ENCODE measurements around the gene ALG12.
A peak's percentile ranks its signal among the peaks of the same experiment; 100 is the strongest.

The ALG12 gene

DNA sequence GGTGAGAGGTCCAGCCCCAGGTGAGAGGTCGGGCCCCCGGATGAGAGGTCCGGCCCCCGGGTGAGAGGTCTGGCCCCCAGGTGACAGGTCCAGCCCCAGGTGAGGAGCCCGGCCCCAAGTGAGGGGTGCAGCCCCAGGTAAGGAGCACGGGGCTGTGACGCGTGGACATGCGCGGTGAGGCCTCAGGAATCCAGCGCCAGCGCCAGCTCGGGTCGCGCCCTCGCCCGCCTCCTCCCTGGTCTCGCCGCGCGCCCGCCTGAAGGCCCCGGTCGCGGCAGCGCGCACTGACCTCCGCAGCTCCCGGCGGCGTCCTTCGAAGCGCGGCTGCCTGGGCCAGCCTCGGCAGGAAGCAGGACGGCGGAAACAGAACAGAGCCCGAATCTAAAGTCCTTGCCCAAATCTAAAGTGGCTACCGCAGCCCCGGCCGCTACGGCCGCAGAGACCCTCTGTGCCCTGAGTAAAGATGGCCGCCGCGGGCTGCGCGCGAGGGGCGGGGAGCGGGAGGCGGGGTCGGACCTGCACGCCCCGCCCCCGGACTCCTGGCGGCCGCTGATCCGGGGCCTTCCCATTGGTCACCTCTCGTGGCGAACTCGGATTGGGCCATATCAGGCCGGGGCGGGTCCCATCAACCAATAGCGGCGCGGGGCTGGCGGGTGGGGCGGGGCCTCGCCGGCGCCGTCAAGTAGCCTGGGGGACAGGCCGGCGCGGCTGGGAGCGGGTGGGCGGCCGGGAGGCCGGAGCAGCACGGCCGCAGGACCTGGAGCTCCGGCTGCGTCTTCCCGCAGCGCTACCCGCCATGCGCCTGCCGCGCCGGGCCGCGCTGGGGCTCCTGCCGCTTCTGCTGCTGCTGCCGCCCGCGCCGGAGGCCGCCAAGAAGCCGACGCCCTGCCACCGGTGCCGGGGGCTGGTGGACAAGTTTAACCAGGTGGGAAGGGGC is at the start of gene ALG12, which contains the start of gene CRELD2:
Gene ALG12, minus strand, starts transcription at position 465 of the 937 bp plus-strand sequence. CDS start 4,673 bp downstream, outside the sequence.
Gene CRELD2, plus strand, starts transcription at position 661 of the 937 bp plus-strand sequence. Its CDS starts 136 bp downstream, at position 797.
- DNase-seq = peak; percentile 96

DNA sequence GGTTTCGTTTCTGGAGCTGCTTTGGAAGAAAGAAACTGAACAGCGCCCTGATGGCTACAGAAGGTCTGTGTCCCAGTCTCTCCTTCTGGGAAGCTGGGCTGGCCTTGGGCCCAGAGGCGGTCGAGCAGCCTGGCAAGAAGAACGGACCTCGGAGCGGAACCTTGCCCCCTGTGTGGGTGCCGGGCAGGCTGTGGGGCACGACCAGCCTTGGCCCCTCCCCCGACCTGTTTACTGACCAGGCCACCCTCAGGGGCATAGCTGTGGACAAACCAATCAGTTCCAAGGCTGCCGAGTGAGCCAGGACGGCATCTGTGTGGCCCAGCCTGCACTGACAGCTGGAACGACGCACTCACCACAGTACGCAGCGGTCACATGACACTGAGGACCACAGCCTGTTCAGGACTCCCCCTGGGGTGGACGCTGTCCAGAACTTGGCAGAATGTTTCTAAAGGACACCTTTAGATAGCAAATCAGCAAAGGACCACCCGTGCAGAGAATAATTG is 49.5 kb upstream of the ALG12 start:
- DNase-seq = no peak

DNA sequence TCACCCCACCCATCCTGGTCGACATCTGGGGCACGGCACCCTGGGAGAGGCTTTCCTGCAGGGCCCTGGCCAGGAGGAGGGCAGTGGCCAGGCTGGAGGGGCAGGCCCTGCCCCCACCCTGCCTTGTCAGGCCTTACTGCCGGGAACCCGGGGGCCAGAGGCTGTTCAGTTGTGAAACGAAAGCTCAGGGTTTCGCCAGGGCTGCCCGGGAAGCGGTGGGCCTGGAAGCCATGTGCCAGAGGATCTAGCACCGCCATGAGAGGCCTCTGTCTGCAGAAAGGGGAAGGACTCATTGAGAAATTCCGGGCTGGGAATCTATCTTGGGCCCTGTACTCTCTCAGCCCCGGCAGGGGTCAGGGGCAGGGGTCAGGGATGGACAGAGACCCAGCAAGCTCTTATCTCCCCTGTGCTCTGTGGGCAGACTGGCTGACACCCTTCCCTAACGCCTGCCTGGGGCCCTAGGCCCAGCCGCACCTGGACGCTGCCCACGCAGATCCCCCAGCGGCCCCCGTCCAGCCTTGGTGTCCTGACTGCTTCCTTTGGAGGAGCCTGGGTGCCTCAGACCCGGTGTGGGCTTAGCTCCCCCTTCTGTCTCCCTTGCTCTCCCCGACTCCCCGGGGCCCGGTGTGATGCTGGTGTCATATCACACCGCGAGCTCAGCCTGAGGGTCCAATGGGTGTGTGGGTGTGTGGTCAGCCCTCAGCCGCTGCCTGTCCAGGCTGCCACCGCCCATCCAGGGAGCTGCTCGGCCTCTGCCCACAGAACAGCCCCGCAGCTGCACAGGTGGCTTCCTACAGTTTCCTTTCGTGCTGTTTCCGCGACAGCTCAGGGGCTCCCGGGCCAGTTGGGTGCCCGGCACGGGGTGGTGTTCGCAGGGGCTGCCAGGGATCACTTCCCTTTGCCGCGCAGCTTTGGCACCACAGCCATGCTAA is 48.8 kb upstream of the ALG12 start:
- DNase-seq = peak; percentile 64

DNA sequence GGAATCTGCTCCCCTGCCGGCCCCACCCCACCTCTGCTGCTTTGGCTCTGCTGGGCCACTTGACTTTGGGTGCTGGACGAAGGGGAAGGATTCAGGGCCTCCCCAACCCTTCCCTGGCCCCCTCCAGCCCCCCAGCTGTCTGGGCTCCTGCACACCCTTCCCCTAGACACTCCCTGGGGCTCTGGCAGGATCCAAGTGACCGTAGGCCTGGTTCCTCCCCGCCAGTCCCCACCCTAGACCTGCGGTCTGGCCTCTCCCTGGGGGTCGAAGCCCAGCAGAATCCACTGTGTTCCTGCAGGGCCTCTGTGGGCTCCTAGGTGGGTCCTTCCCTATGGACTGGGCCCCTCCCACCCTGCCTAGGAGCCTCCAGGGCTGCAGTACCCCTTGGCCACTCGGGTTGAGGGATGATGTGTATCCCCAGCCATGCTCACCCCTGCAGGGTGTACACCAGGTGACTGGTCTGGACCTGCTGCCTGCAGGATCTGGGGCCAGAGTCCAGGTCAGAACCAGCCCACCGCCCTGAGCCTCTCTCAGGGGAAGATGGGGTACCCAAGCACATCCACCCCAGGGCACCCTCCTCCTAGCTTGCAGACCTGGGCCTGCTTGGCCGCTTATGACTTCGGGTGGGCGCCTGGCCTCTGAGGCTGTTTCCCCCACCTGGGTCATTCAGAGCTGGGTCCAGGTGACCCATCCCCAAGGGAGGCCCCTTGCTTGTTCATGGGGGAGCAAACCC is 48.0 kb upstream of the ALG12 start:
- no peak for DNase-seq

DNA sequence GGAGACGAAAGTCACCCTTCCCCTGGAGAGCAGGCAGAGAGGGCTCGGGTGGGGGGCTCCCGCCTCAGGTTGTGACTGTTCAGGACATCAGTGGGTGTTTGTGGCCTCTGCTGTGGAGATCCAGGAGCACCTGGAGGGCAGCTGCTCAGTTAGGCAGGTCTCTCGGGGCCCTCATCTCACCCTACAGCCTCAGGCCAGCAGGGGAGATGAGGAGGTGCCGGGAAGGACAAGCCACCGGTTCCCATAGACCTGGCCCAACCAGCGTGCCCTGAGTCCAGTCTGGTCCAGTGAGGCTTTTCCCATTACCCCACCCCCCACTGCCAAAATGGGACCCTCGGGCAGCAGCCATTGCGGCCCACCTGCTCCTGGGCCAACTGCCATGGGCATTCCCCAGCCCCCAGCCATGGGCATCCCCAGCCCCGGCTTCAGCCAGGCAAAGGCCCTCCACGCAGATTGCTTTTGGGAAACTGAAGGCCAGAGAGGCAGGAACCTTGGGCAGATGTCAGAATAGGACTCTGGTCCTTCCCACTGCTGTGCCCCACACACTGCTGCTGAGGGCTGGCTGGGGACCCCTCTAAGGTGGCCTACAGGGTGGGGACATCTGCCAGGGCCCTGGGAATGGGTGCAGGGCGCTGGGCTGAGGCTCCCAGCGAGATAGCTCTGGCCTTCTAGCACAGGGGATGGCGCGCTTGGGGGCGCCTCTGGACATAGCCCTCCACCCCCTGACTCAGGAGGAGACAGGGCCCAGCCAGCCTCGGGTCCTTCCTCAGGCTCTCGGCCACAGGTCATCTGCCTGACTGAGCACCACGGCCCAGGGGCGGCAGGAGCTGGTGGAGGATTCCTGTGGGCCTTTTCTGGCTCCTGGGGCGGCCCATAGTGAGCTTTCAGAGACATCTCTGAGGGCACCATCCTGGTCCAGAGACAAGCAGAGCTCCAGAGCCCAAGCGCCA is 47.1 kb upstream of the ALG12 start:
- no peak for DNase-seq

- no peak for DNase-seq
Measured at GRCh38 chr22:49964136-49965090, 46.2 kb upstream of the ALG12 start.

GRCh38 chr22:49963647-49964026 is 45.4 kb upstream of the ALG12 start:
- DNase-seq = no peak

DNA sequence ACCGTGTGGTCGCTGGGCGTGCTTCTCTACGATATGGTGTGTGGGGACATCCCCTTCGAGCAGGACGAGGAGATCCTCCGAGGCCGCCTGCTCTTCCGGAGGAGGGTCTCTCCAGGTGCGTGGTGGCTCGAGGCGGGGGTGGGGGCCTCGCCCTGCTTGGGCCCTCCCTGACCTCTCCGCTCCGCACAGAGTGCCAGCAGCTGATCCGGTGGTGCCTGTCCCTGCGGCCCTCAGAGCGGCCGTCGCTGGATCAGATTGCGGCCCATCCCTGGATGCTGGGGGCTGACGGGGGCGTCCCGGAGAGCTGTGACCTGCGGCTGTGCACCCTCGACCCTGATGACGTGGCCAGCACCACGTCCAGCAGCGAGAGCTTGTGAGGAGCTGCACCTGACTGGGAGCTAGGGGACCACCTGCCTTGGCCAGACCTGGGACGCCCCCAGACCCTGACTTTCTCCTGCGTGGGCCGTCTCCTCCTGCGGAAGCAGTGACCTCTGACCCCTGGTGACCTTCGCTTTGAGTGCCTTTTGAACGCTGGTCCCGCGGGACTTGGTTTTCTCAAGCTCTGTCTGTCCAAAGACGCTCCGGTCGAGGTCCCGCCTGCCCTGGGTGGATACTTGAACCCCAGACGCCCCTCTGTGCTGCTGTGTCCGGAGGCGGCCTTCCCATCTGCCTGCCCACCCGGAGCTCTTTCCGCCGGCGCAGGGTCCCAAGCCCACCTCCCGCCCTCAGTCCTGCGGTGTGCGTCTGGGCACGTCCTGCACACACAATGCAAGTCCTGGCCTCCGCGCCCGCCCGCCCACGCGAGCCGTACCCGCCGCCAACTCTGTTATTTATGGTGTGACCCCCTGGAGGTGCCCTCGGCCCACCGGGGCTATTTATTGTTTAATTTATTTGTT is 44.8 kb upstream of the ALG12 start:
- DNase-seq = no peak

- peak; percentile 90 for DNase-seq
Measured at GRCh38 chr22:49962012-49962750, 43.9 kb upstream of the ALG12 start.

- DNase-seq = no peak
Measured at GRCh38 chr22:49961601-49962011, 43.4 kb upstream of the ALG12 start.

GRCh38 chr22:49961005-49961600 is 42.9 kb upstream of the ALG12 start:
- DNase-seq = peak; percentile 38

- DNase-seq = peak; percentile 96
Measured at GRCh38 chr22:49960159-49961004, 42.1 kb upstream of the ALG12 start, which contains the start of gene PIM3. PIM3 (plus strand) TSS chr22:49960772; CDS start chr22:49960948, 176 bp downstream.

GRCh38 chr22:49959782-49960158 is 41.5 kb upstream of the ALG12 start:
- no peak for DNase-seq

DNA sequence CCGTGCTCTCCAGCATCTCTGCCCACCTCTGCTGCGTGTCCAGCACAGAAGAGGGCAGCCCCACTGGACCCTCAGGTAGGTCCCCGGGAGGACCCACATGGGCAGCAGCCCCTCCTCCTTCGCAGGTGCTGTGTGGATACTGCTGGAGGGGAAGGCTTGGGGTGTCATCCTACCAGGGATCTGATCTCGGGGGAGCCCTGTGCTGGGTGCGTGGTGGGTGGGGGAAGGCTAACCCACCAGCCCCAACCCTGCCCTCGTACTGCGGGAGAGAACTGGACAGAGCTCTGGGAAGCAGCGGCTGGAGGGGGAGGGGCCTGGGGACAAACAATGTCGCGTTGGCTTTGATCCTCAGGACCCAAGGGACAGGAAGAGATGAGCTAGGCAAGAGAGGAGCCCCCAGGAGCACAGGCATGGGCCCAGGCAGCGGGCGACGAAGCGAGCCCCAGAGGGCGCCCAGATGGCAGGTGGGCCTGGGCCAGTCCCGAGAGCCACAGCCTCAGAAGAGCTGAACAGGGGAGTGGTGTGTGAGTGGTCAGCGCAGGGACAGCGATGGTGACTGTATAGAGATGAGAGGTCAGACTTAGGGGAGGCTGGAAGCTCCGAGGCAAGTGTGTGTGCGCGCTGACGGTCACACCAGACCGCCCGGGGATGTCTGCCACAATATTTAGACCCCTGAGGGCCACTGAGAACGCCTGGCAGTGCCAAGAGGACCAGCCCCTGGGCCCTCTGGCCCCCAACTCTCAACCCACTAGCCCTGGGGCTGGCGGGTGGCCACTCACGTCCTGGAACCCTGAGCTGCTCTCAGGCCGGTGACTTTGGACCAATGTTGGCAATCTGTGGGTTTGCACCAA is 40.9 kb upstream of the ALG12 start:
- DNase-seq = no peak

GRCh38 chr22:49958366-49958921 is 40.2 kb upstream of the ALG12 start:
- DNase-seq = no peak
